ENCODE results near the gene MEIS1.

Gene MEIS1

DNA sequence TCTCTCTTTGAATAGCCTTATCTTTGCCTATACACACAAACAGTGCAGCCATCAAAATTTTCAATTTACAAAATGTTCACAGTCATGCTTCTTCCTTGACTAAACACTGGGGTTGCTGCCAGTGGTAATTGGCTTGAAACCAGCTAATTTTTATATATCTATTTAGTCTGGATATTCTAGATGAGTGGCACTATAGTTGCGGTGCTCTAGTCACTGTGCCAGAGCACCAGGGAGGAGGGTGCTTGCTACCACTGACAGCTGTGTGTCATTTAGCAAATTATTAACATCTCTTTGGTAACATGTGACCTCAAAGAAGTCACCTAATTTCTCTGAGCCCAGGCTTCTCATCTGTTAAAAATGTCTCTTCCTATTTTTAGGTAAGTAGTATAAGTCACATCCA, 130.4 kb downstream of the MEIS1 start:
- no peak for TF ChIP-seq CTCF (IDR thresholded peaks at IDR 0.05; ENCODE audit: low read depth, low read length)
- no peak overlapping the region for H3K4me3 ChIP-seq (ENCODE audit: low read depth, low read length)

- no peak overlapping the region for H3K4me3 ChIP-seq (ENCODE audit: low read depth, low read length)
- no peak for TF ChIP-seq CTCF (IDR thresholded peaks at IDR 0.05; ENCODE audit: low read depth, low read length)
These were observed 131.9 kb downstream of the MEIS1 start for GRCh38 chr2:66566726-66567399.

DNA sequence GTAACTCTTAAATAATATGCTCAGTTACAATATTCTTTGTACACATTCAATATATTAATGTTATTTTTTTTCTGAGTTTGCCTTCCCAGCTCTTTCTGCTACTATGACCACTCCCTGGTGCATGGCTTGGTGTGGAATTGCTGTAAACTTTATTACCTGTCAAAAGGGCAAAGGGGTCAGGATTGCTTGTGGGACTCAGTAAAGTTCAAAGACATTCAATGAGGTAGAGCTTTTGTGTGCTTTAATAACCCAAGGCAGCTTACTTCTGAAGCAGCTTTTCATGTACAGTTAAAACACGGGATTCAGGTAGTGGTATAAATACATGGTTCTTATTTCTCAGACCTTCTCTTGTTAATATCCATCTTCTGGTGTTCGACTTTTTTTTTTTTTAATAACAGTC, 132.8 kb downstream of the MEIS1 start:
- no peak overlapping the region for H3K4me3 ChIP-seq (ENCODE audit: low read depth, low read length)
- no peak for TF ChIP-seq CTCF (IDR thresholded peaks at IDR 0.05; ENCODE audit: low read depth, low read length)

- no peak for TF ChIP-seq CTCF (IDR thresholded peaks at IDR 0.05; ENCODE audit: low read depth, low read length)
- no peak overlapping the region for H3K4me3 ChIP-seq (ENCODE audit: low read depth, low read length)
These were observed 133.8 kb downstream of the MEIS1 start for GRCh38 chr2:66568650-66569300.

- no peak overlapping the region for H3K4me3 ChIP-seq (ENCODE audit: low read depth, low read length)
- no peak for TF ChIP-seq CTCF (IDR thresholded peaks at IDR 0.05; ENCODE audit: low read depth, low read length)
These were observed 134.5 kb downstream of the MEIS1 start for GRCh38 chr2:66569321-66569851.

DNA sequence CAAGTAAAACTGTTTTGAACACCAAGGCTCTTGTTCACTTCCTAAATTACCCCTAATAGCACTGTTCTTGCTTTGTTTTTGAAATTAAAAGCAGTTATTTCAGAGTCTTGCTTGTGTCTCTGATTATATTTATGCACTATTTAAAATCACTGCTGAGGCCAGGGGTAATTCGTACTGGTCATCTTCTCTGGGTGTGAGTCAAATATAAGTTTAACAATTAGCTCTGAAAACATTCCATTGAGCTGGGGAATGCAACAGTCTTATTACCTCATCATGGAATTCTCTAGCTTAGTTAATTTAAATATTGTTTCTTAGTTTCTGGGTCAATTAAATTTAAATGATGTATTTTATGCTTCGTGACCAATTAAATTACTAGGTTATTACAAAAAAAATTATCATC, 135.0 kb downstream of the MEIS1 start:
- no peak for TF ChIP-seq CTCF (IDR thresholded peaks at IDR 0.05; ENCODE audit: low read depth, low read length)
- H3K4me3 ChIP-seq (ENCODE audit: low read depth, low read length), result no peak overlapping the region

GRCh38 chr2:66570471-66570870, 135.5 kb downstream of the MEIS1 start:
- H3K4me3 ChIP-seq (ENCODE audit: low read depth, low read length), result no peak overlapping the region
- TF ChIP-seq CTCF (IDR thresholded peaks at IDR 0.05; ENCODE audit: low read depth, low read length), result no peak

Measured in WI38 (cell line).